HuH-7 (cell line): ENCODE measurements around the gene STAP2.
A peak's percentile ranks its signal among the peaks of the same experiment; 100 is the strongest.
"Not testable (repeated sequence)": the region's sequence is repeated elsewhere in the genome, so short reads cannot be mapped to it uniquely, and the experiment has no call there.

Source experiments
- DNase-seq: peaks from one replicate; pipeline ENCODE4 v3.0.0; 2011; ENCODE audit warnings: low spot score

STAP2 gene

GRCh38 chr19:4357095-4357797 lies 18.6 kb upstream of the STAP2 start:
- no peak for DNase-seq

DNA sequence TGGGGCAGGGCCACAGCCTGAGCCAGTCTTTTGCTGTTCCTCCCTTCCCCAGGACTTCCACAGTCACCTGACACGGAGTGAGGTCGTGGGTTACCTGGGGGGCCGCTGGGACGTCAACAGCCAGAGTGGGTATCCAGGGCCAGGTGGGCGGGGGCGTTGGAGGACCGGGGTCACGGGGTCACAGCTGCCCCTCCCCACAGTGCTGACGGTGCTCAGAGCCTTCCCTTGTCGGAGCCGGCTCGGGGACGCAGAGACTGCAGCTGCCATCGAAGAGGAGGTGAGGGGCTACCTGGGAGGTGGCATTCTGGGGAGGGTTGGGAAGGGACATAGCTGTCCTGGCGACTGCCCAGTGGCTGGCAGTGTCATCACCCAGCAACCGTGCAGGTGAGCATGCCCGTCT lies 16.3 kb upstream of the STAP2 start:
- DNase-seq: no peak

DNA sequence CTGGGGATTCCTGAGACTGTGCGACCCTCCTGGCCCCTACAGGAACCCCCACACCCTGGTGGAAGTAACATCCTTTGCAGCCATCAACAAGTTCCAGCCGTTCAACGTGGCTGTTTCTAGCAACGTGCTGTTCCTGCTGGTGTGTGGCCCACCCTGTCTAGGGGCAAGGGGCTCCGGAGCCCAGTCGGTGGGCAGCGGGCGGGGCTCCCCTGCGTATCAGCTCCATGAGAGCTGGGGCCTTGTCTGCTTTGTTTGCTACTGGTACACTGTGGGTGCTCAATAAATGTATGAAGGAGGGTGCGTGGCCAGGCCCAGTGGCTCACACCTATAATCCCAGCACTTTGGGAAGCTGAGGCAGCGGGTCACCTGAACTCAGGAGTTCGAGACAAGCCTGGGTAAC lies 15.7 kb upstream of the STAP2 start:
- no peak for DNase-seq

DNA sequence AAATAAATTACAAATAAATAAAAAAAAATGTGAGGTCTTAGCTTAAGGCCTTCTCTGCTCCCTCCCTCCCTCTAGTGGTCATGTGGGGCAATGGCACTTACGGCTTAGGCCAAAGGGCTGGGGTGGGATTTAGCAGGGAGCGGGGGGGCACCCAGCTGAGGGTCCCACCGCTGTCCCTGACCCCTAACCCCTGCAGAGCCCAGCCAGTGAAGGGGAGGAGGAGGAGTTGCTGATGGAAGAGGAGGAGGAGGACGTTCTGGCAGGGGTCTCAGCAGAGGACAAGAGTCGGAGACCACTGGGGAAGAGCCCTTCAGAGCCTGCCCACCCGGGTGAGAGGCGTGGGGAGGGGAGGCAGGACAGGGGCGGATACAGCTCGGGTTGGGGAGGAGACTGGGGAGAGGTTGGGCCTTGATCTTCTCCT lies 14.1 kb upstream of the STAP2 start:
- DNase-seq: peak; percentile 59

- DNase-seq: no peak
Measured at GRCh38 chr19:4350726-4351125, 12.1 kb upstream of the STAP2 start.

DNA sequence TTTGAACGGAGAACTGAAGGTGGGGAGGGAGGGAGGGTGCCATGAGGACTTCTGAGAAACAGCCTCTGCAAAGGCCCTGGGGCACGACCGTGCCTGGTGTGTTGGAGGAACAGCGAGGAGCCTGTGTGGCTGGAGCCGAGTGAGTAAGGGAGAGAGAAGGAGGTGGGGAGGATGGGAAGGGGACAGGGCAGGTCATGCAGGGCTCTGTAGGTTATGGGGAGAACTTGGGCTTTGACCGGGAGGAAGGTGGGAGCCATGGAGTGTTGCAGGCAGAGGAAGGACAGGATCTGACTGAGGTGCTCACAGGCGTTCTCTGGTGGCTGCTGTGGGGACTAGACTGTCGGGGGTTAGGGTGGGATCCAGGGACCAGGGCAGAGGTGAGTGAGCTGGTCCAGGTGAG lies 11.5 kb upstream of the STAP2 start:
- no peak for DNase-seq

GRCh38 chr19:4349225-4349624 lies 10.6 kb upstream of the STAP2 start:
- not testable (repeated sequence) for DNase-seq

- DNase-seq: no peak
Measured at GRCh38 chr19:4347521-4347920, 8.9 kb upstream of the STAP2 start.

- no peak for DNase-seq
Measured at GRCh38 chr19:4346020-4346383, 7.4 kb upstream of the STAP2 start.

DNA sequence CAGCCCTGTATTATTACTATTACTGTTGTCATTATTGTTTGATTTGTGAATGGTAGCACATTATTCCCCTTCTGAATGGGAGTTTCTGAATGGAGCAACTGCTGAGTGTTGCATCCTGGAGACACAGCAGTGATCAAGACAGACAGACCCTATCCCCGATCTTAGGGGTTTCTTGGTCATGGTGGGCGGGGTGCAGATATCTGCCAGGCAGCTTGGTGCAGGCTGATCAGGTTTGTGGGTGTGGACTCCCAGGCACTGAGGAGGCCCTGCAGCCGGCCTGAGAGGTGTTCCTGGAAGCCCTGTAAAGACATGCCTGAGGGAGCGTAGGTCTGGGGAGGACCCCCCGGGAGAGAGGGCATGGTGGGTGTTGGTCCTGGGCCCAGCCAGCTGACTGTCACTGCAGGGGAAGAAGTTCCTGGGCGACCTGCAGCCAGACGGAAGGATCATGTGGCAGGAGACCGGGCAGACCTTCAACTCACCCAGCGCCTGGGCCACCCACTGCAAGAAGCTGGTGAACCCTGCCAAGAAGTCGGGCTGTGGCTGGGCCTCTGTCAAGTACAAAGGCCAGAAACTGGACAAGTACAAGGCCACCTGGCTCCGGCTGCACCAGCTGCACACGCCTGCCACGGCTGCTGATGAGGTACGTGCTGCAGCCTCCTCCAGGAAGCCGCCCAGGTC lies 6.9 kb upstream of the STAP2 start:
- DNase-seq: no peak

DNA sequence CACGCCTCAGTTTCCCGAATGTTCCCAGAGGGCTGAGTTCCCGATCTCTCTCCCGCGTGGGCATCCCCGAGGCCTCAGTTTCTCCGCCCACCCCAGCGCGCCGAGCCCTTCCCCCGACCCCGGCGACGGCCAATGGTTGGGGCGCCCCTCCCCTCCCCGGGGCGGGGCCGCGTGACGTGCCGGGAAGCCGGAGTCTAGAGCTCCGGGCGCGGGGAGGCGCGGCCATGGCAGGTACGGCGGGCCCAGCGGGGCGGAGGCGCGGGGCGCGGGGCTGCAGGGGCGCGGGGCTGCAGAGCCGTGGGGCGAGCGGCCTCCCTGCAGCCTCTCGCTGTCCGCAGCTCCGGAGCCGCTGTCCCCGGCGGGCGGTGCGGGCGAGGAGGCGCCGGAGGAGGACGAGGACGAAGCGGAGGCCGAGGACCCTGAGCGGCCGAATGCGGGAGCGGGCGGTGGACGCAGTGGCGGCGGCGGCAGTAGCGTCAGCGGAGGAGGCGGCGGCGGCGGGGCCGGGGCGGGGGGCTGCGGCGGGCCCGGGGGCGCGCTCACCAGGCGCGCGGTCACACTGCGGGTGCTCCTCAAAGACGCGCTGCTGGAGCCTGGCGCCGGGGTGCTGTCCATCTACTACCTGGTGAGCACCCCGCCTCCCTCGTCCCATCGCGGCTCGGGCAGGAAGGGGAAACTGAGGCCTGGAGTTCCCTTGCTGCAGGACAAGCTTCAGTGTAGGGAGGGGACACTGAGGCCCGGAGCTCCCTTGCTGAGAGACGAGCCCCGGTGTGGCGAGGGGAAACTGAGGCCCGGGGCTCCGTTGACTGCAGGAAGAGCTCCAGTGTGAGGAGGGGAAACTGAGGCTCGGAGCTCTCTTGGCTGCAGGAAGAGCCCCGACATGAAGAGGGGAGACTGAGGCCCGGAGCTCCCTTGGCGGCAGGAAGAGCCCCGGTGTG lies 5.0 kb upstream of the STAP2 start, which contains the start of gene MPND:
Gene MPND (plus strand): TSS at position 193 of the 938 bp plus-strand sequence. CDS start 32 bp downstream, at position 225.
- peak; percentile 69 for DNase-seq

DNA sequence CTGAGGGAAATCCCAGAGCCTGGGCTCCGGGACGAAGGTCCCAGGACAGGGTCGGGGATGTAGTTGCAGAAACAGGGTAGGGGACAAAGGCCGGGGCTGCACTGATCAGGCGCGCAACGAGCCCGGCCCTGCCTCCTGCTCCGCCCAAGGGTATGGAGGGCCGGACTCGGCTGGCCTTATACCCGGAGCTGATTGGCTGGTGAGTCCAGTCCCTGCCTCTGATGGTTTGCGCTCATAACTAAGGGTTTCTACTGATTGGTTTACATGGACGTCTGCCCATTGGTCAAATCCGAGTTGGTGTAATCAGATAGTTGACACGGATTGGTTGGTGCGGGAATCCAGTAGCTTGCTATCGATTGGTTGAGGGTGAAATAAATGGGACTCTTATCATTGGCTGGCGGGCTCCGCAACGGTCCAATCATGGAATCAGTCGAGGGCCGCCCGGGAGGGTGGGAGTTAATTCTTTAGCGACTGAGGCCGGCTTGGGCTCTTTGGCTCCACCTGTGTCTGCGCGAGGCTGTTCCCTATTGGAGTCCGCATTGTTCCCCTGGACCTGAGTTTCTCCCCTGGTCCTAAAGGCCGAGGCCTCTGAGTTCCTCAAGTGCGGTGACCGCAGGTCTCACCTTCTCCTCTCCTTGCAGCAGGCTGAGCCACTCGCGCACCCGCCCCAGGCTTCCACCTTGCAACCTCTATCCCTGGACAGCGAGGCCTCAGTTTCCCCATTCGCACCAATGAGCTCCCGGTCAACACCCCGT lies 4.2 kb upstream of the STAP2 start:
- peak; percentile 89 for DNase-seq

- no peak for DNase-seq
Measured at GRCh38 chr19:4342314-4342614, 3.6 kb upstream of the STAP2 start.

GRCh38 chr19:4337906-4338440 lies 654 bp downstream of the STAP2 start:
- DNase-seq: no peak

DNA sequence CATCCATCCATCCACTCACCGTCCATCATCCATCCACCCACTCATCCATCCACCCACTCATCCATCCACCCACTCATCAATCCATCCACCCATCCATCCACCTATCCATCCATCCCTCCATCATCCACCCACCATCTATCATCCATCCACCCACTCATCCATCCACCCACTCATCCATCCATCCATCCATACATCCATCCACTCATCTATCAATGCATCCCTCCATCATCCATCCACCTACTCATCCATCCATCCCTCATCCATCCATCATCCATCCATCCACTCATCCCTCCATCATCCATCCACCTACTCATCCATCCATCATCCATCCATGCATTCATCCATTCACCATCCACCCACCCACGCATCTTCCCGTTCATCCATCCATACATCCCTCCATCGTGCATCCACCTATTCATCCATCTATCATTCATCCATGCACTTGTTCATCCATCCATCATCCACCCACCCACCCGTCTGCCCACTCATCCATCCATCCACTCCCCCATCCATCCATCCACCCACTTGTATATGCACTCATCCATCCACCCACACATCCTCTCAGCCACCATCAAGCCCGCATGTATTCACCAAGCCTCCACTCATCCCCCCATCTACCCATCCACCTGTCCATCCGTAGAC lies 3.6 kb downstream of the STAP2 start:
- no peak for DNase-seq

- DNase-seq: no peak
Measured at GRCh38 chr19:4329858-4330257, 8.8 kb downstream of the STAP2 start.

DNA sequence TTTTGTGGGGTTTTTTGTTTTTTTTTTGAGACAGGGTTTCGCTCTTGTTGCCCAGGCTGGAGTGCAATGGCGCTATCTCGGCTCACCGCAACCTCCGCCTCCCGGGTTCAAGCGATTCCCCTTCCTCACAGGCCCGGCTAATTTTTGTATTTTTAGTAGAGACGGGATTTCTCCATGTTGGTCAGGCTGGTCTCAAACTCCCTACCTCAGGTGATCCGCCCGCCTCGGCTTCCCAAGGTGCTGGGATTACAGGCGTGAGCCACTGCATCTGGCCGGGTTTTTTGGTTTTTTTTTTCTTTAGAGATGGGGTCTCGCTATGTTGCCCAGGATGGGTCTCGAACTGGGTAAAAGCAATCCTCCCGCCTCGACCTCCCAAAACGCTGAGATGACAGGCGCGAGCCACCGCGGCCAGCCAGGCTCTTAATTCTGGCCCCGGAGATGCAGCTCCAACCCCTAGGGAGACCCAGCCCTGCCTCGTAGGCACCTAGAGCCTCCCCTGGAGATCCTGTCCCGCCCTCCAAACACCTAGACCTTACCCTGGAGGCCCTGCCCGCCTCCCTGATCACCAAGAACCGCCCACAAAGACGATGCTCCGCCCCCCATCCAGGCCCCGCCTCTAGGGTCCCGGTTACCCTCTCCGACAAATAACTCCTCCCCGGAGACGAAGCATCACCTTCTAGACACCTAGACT lies 9.5 kb downstream of the STAP2 start:
- peak; percentile 58 for DNase-seq

GRCh38 chr19:4328243-4328990 lies 10.2 kb downstream of the STAP2 start:
- peak; percentile 94 for DNase-seq

- DNase-seq: no peak
Measured at GRCh38 chr19:4327877-4328242, 10.8 kb downstream of the STAP2 start.

- no peak for DNase-seq
Measured at GRCh38 chr19:4327252-4327876, 11.3 kb downstream of the STAP2 start.
